NT2/D1 (cell line): ENCODE measurements around the gene DNAH5.

Experiments
- DNase-seq: peaks from one replicate; pipeline ENCODE4 v3.0.0-alpha.2; 2011; ENCODE audit warnings: low read depth, low spot score
- H3K27me3 ChIP-seq: 2 replicates; pipeline ENCODE4 v1.6.0; 2011; ENCODE audit warnings: mild to moderate bottlenecking; ENCODE audit not compliant: insufficient read length, insufficient read depth
- H3K36me3 ChIP-seq: 2 replicates; pipeline ENCODE4 v1.6.1; 2011; ENCODE audit warnings: mild to moderate bottlenecking, low read length, mixed read lengths; ENCODE audit not compliant: insufficient read depth, insufficient read length
- H3K4me1 ChIP-seq: 2 replicates; pipeline ENCODE4 v1.5.1; 2011; ENCODE audit not compliant: insufficient read depth, insufficient read length
- H3K4me3 ChIP-seq: 2 replicates; pipeline ENCODE4 v1.5.1; 2011; ENCODE audit warnings: low read depth; ENCODE audit not compliant: insufficient read length
- H3K9ac ChIP-seq: 2 replicates; pipeline ENCODE4 v1.6.0; 2011; ENCODE audit warnings: low read depth; ENCODE audit not compliant: insufficient read length
- H3K9me3 ChIP-seq: 2 replicates; pipeline ENCODE4 v1.5.1; 2011; ENCODE audit warnings: mild to moderate bottlenecking, low read length; ENCODE audit not compliant: insufficient read depth
- SUZ12 ChIP-seq: IDR thresholded peaks from 2 replicates; pipeline ENCODE4 v1.6.1; 2011; ENCODE audit not compliant: insufficient read length, insufficient read depth; ENCODE audit errors: extremely low read depth
- YY1 ChIP-seq: IDR thresholded peaks from 2 replicates; pipeline ENCODE4 v1.6.1; 2011; ENCODE audit not compliant: insufficient read length, insufficient read depth
- ZNF274 ChIP-seq: IDR thresholded peaks from 2 replicates; pipeline ENCODE4 v1.6.1; 2011; ENCODE audit warnings: mild to moderate bottlenecking, low read depth, low read length

The DNAH5 gene

GRCh38 chr5:13944560-13945199, at the start of gene DNAH5:
DNAH5 (minus strand) TSS chr5:13944688; CDS start chr5:13944438, 250 bp downstream.
- no peaks in the 10 kb centered on the region for H3K36me3 ChIP-seq
- no peak for TF ChIP-seq SUZ12
- no peak for TF ChIP-seq YY1
- no peak for TF ChIP-seq ZNF274
- no peak for DNase-seq
- H3K4me1 ChIP-seq, result no peaks in the 10 kb centered on the region
- no peaks in the 10 kb centered on the region for H3K27me3 ChIP-seq
- H3K9me3 ChIP-seq, result no peaks in the 10 kb centered on the region
- no peak within 1 kb of the TSS for H3K4me3 ChIP-seq
- no peak within 1 kb of the TSS for H3K9ac ChIP-seq

GRCh38 chr5:13993926-13994325, 49.4 kb upstream of the DNAH5 start:
- TF ChIP-seq ZNF274 (no peak), SUZ12 (no peak), YY1 (no peak)
- no peaks in the 10 kb centered on the region for H3K4me1 ChIP-seq
- no peaks in the 10 kb centered on the region; the same call in 1 of the 2 replicates for H3K9me3 ChIP-seq
- DNase-seq, result no peak
- H3K9ac ChIP-seq, result no peak overlapping the region
- H3K4me3 ChIP-seq, result no peak overlapping the region
- H3K27me3 ChIP-seq, result no peaks in the 10 kb centered on the region
- H3K36me3 ChIP-seq, result no peaks in the 10 kb centered on the region

GRCh38 chr5:13992795-13993194, 48.3 kb upstream of the DNAH5 start:
- no peak overlapping the region for H3K4me3 ChIP-seq
- H3K36me3 ChIP-seq, result no peaks in the 10 kb centered on the region
- H3K4me1 ChIP-seq, result no peaks in the 10 kb centered on the region
- TF ChIP-seq YY1 (no peak), ZNF274 (no peak), SUZ12 (no peak)
- H3K9ac ChIP-seq, result no peak overlapping the region
- no peak for DNase-seq
- no peaks in the 10 kb centered on the region for H3K9me3 ChIP-seq
- H3K27me3 ChIP-seq, result no peaks in the 10 kb centered on the region

- DNase-seq, result no peak
- H3K36me3 ChIP-seq, result no peaks in the 10 kb centered on the region
- H3K27me3 ChIP-seq, result no peaks in the 10 kb centered on the region
- H3K9ac ChIP-seq, result no peak overlapping the region
- no peaks in the 10 kb centered on the region for H3K4me1 ChIP-seq
- no peaks in the 10 kb centered on the region for H3K9me3 ChIP-seq
- TF ChIP-seq YY1 (no peak), SUZ12 (no peak), ZNF274 (no peak)
- no peak overlapping the region for H3K4me3 ChIP-seq
Observed at GRCh38 chr5:13991365-13991764, 46.9 kb upstream of the DNAH5 start.

GRCh38 chr5:13990896-13991295, 46.4 kb upstream of the DNAH5 start:
- Histone ChIP-seq H3K4me3 (no peak overlapping the region), H3K9ac (no peak overlapping the region), H3K36me3 (no peaks in the 10 kb centered on the region), H3K4me1 (no peaks in the 10 kb centered on the region), H3K27me3 (no peaks in the 10 kb centered on the region), H3K9me3 (no peaks in the 10 kb centered on the region)
- no peak for DNase-seq
- no peak for TF ChIP-seq SUZ12
- TF ChIP-seq ZNF274, result no peak
- TF ChIP-seq YY1, result no peak

- Histone ChIP-seq H3K27me3 (no peaks in the 10 kb centered on the region), H3K9ac (no peak overlapping the region), H3K36me3 (no peaks in the 10 kb centered on the region), H3K4me1 (no peaks in the 10 kb centered on the region), H3K4me3 (no peak overlapping the region), H3K9me3 (no peaks in the 10 kb centered on the region)
- no peak for DNase-seq
- no peak for TF ChIP-seq ZNF274
- TF ChIP-seq YY1, result no peak
- TF ChIP-seq SUZ12, result no peak
Observed at GRCh38 chr5:13989832-13990231, 45.3 kb upstream of the DNAH5 start.

- no peaks in the 10 kb centered on the region for H3K27me3 ChIP-seq
- no peaks in the 10 kb centered on the region for H3K36me3 ChIP-seq
- DNase-seq, result no peak
- H3K9me3 ChIP-seq, result no peaks in the 10 kb centered on the region
- no peak overlapping the region for H3K9ac ChIP-seq
- no peaks in the 10 kb centered on the region for H3K4me1 ChIP-seq
- TF ChIP-seq ZNF274 (no peak), SUZ12 (no peak), YY1 (no peak)
- H3K4me3 ChIP-seq, result no peak overlapping the region
Observed at GRCh38 chr5:13987843-13988464, 43.5 kb upstream of the DNAH5 start.
